ENCODE measurements around the gene MAST4.

The MAST4 gene

DNA sequence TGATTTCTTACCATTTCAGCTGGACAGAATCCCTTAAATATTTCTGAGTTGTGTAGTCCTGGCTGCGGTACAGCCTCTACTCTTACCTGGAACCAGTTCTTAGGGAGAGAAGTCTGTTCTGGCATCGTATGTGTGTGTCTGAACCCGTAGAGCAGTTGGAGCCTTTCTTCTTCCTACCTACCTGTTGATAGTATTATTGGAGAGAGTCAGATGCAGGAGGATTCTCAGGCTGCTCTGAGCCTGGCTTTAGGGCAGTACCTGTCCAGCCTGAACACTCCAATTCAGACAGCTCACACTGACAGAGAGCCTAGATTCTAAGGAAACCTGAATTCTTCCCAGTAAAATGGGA is 410.3 kb downstream of the MAST4 start:
- H3K36me3 ChIP-seq (ENCODE audit: control insufficient read depth in 5 of 5, insufficient read depth in 5 of 5, low read length in 5 of 5), result no peaks in the 10 kb centered on the region
- peak overlapping the region; percentile 51 to 79 (median 72) for H3K4me3 ChIP-seq (ENCODE audit: low read depth in 1 of 5, low read length in 5 of 5)
- H3K4me1 ChIP-seq (ENCODE audit: control insufficient read depth in 5 of 5, insufficient read depth in 5 of 5, low read length in 5 of 5), result peaks cover 0 to 83% (median 68%) of the 10 kb centered on the region in 5 donors
- no peaks in the 10 kb centered on the region for H3K9me3 ChIP-seq (ENCODE audit: control insufficient read depth in 5 of 5, low read length in 5 of 5)
- H3K27ac ChIP-seq (ENCODE audit: low read depth, low read length), result peak overlapping the region; percentile 90
- H3K9ac ChIP-seq (ENCODE audit: low read length in 5 of 5), result no peak overlapping the region
- H3K27me3 ChIP-seq (ENCODE audit: control insufficient read depth in 5 of 5, insufficient read depth in 4 of 5, low read length in 5 of 5), result no peaks in the 10 kb centered on the region

DNA sequence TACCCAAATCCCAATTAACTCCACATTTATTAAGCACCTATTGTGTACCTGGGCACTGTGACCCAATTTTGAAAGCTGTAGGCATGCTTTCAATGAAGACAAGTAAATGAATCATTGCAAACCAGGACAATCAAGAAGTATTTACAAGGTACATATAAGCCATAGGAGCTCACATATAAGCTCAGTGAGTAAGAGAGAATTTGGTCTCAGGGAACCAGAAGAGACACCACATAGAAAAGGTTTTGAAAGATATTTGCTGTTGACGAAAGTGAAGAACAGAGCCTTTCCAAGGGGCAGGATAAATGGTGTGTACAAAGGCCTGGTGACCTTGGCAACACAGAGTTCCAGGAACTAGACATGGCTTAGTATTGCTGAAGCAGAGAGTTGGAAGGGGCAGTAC is 412.8 kb downstream of the MAST4 start:
- H3K4me1 ChIP-seq (ENCODE audit: control insufficient read depth in 5 of 5, insufficient read depth in 5 of 5, low read length in 5 of 5), result peaks cover under 1 to 69% (median 58%) of the 10 kb centered on the region in 5 donors
- no peak overlapping the region for H3K4me3 ChIP-seq (ENCODE audit: low read depth in 1 of 5, low read length in 5 of 5)
- no peak overlapping the region for H3K27ac ChIP-seq (ENCODE audit: low read depth, low read length)
- H3K9me3 ChIP-seq (ENCODE audit: control insufficient read depth in 5 of 5, low read length in 5 of 5), result no peaks in the 10 kb centered on the region
- no peak overlapping the region for H3K9ac ChIP-seq (ENCODE audit: low read length in 5 of 5)
- no peaks in the 10 kb centered on the region for H3K36me3 ChIP-seq (ENCODE audit: control insufficient read depth in 5 of 5, insufficient read depth in 5 of 5, low read length in 5 of 5)
- no peaks in the 10 kb centered on the region for H3K27me3 ChIP-seq (ENCODE audit: control insufficient read depth in 5 of 5, insufficient read depth in 4 of 5, low read length in 5 of 5)

DNA sequence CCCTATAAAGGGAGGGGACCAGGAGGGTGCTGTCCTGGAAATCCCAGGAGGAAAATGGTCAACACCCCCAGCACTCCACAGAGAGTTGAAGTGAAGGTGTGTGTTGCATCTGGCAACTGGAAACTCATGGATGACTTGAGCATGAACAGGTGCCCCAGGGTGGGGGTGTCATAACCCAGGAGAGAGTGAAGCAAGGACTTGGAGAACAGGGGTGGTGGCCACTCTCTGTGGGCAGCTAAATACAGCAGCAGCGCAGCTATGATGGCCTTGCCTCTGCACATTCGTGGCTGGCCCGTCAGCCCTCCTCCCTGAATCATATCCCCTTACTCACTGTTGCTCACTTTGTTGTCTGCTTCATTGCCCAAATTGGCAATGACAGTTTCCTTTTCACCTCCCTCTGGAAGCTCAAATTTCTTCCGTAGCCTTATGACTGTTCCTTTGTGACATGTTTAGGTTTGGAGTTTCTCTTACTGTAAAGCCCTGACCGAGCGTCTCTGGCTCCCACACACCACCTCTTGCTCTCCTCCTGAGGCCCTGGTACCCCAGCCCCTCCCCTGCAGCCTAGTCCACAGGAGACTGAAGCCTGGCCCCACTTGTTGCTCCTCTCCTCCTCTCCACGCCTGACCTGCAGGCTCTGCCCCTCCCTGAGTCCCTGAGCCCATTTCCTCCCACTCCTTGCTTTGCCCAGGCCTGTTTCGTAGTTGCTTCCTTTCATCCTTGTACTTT is 414.7 kb downstream of the MAST4 start:
- Histone ChIP-seq H3K9me3 (ENCODE audit: control insufficient read depth in 5 of 5, low read length in 5 of 5) (no peaks in the 10 kb centered on the region), H3K27me3 (ENCODE audit: control insufficient read depth in 5 of 5, insufficient read depth in 4 of 5, low read length in 5 of 5) (no peaks in the 10 kb centered on the region), H3K36me3 (ENCODE audit: control insufficient read depth in 5 of 5, insufficient read depth in 5 of 5, low read length in 5 of 5) (no peaks in the 10 kb centered on the region), H3K4me3 (ENCODE audit: low read depth in 1 of 5, low read length in 5 of 5) (peak overlapping the region in 4 of 5 donors; percentile 2 to 28 (median 12)), H3K9ac (ENCODE audit: low read length in 5 of 5) (peak overlapping the region in 3 of 5 donors; percentile 8 to 31 (median 19)), H3K4me1 (ENCODE audit: control insufficient read depth in 5 of 5, insufficient read depth in 5 of 5, low read length in 5 of 5) (peaks cover 2 to 72% (median 61%) of the 10 kb centered on the region in 5 donors), H3K27ac (ENCODE audit: low read depth, low read length) (peak overlapping the region; percentile 95)

DNA sequence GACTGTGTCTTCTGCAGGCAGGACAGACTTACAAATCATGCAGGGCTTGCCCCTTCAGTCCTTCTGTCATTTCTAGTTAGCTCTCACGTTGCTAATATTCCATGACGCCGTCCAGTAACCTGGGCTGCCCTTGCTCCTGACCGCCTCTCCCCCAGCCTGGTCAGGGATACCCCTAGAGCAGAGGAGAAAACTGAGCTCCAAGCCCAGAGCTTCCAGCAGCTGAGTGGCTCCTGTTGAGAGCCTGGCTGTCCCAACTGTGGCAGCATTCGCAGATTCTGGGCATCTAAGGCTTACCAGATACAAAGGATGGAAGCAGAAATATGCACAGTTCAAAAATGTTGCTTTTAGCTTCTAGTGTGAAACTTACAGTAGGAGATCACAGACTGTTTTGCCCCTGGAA is 415.2 kb downstream of the MAST4 start:
- peak overlapping the region in 4 of 5 donors; percentile 2 to 28 (median 12) for H3K4me3 ChIP-seq (ENCODE audit: low read depth in 1 of 5, low read length in 5 of 5)
- H3K4me1 ChIP-seq (ENCODE audit: control insufficient read depth in 5 of 5, insufficient read depth in 5 of 5, low read length in 5 of 5), result peaks cover 2 to 70% (median 61%) of the 10 kb centered on the region in 5 donors
- peak overlapping the region; percentile 95 for H3K27ac ChIP-seq (ENCODE audit: low read depth, low read length)
- H3K9me3 ChIP-seq (ENCODE audit: control insufficient read depth in 5 of 5, low read length in 5 of 5), result no peaks in the 10 kb centered on the region
- H3K27me3 ChIP-seq (ENCODE audit: control insufficient read depth in 5 of 5, insufficient read depth in 4 of 5, low read length in 5 of 5), result no peaks in the 10 kb centered on the region
- peak overlapping the region in 3 of 5 donors; percentile 8 to 31 (median 19) for H3K9ac ChIP-seq (ENCODE audit: low read length in 5 of 5)
- H3K36me3 ChIP-seq (ENCODE audit: control insufficient read depth in 5 of 5, insufficient read depth in 5 of 5, low read length in 5 of 5), result no peaks in the 10 kb centered on the region

DNA sequence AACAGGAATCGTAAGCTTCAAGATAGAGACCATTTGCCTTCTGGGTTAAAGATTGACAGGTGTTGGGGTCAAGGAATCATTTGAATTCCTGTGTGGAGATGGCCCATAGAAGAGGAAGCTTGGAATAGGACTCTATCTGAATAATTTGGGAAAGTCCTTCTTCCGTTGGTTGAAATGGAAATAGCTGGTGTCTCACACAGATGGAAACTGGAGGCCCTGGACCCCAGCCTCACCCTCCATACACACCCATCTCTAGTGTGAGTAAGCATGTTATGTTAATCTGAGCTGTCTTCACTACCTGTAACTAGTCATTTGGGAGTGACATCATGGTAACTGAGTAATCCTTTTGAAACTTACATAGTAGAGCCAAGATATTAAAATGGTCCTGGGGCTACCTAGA is 416.0 kb downstream of the MAST4 start:
- no peaks in the 10 kb centered on the region for H3K36me3 ChIP-seq (ENCODE audit: control insufficient read depth in 5 of 5, insufficient read depth in 5 of 5, low read length in 5 of 5)
- H3K9ac ChIP-seq (ENCODE audit: low read length in 5 of 5), result no peak overlapping the region
- H3K4me3 ChIP-seq (ENCODE audit: low read depth in 1 of 5, low read length in 5 of 5), result no peak overlapping the region
- H3K27ac ChIP-seq (ENCODE audit: low read depth, low read length), result peak overlapping the region; percentile 95
- H3K9me3 ChIP-seq (ENCODE audit: control insufficient read depth in 5 of 5, low read length in 5 of 5), result no peaks in the 10 kb centered on the region
- peaks cover 2 to 67% (median 61%) of the 10 kb centered on the region in 5 donors for H3K4me1 ChIP-seq (ENCODE audit: control insufficient read depth in 5 of 5, insufficient read depth in 5 of 5, low read length in 5 of 5)
- no peaks in the 10 kb centered on the region for H3K27me3 ChIP-seq (ENCODE audit: control insufficient read depth in 5 of 5, insufficient read depth in 4 of 5, low read length in 5 of 5)

- H3K9ac ChIP-seq (ENCODE audit: low read length in 5 of 5), result no peak overlapping the region
- no peaks in the 10 kb centered on the region for H3K27me3 ChIP-seq (ENCODE audit: control insufficient read depth in 5 of 5, insufficient read depth in 4 of 5, low read length in 5 of 5)
- peak overlapping the region; percentile 95 for H3K27ac ChIP-seq (ENCODE audit: low read depth, low read length)
- H3K9me3 ChIP-seq (ENCODE audit: control insufficient read depth in 5 of 5, low read length in 5 of 5), result no peaks in the 10 kb centered on the region
- no peaks in the 10 kb centered on the region for H3K36me3 ChIP-seq (ENCODE audit: control insufficient read depth in 5 of 5, insufficient read depth in 5 of 5, low read length in 5 of 5)
- H3K4me3 ChIP-seq (ENCODE audit: low read depth in 1 of 5, low read length in 5 of 5), result no peak overlapping the region
- H3K4me1 ChIP-seq (ENCODE audit: control insufficient read depth in 5 of 5, insufficient read depth in 5 of 5, low read length in 5 of 5), result peaks cover 2 to 60% (median 55%) of the 10 kb centered on the region in 5 donors
Measured at GRCh38 chr5:67013719-67014118, 417.5 kb downstream of the MAST4 start.

DNA sequence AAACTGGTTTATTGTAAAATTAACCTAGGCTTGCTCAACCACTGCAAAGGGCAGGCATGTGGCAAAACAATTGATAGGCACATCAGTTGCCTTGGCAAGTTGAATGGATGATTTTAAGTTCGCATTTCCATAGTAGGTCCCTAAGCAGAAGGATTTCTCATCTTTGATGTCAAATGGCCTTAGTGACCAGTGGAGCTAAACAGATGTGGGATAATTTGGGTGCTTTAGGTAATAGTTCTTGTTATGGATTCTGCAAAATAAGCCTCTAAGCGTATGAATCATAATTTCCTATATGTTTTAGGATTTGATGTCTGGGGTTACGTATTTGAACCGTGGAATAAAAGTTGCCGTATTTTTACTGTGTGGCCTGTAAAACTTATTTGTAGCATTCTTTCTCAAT is 418.0 kb downstream of the MAST4 start:
- Histone ChIP-seq H3K9me3 (ENCODE audit: control insufficient read depth in 5 of 5, low read length in 5 of 5) (no peaks in the 10 kb centered on the region), H3K27me3 (ENCODE audit: control insufficient read depth in 5 of 5, insufficient read depth in 4 of 5, low read length in 5 of 5) (no peaks in the 10 kb centered on the region), H3K9ac (ENCODE audit: low read length in 5 of 5) (peak overlapping the region in 3 of 5 donors; percentile 31 to 89 (median 71)), H3K4me3 (ENCODE audit: low read depth in 1 of 5, low read length in 5 of 5) (no peak overlapping the region), H3K4me1 (ENCODE audit: control insufficient read depth in 5 of 5, insufficient read depth in 5 of 5, low read length in 5 of 5) (peaks cover 2 to 58% (median 52%) of the 10 kb centered on the region in 5 donors), H3K27ac (ENCODE audit: low read depth, low read length) (peak overlapping the region; percentile 95), H3K36me3 (ENCODE audit: control insufficient read depth in 5 of 5, insufficient read depth in 5 of 5, low read length in 5 of 5) (no peaks in the 10 kb centered on the region)

DNA sequence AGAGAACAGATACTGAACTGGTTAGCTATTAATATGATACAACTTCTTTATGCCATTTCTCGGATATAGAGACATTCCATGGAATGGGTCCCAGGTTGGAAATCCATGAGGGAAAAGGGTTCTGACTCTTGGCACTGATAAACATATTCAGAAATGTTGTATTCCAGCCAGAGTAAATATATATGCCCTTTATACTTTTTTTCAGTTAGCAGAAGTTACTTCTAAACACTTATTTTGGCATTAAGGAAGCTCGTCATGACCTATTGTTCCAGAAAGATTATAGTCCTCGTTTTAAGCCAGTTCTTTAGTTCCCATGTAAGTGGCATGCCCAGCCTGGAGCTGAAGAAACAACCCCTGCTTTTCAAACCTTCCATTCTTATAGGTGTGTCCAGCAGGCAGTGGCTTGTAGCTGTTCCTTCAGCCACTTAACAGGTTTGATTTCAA is 418.8 kb downstream of the MAST4 start:
- peak overlapping the region; percentile 95 for H3K27ac ChIP-seq (ENCODE audit: low read depth, low read length)
- no peaks in the 10 kb centered on the region for H3K9me3 ChIP-seq (ENCODE audit: control insufficient read depth in 5 of 5, low read length in 5 of 5)
- peaks cover 2 to 61% (median 55%) of the 10 kb centered on the region in 5 donors for H3K4me1 ChIP-seq (ENCODE audit: control insufficient read depth in 5 of 5, insufficient read depth in 5 of 5, low read length in 5 of 5)
- peak overlapping the region; percentile 51 to 89 (median 74) for H3K9ac ChIP-seq (ENCODE audit: low read length in 5 of 5)
- H3K36me3 ChIP-seq (ENCODE audit: control insufficient read depth in 5 of 5, insufficient read depth in 5 of 5, low read length in 5 of 5), result no peaks in the 10 kb centered on the region
- peak overlapping the region; percentile 23 to 72 (median 60) for H3K4me3 ChIP-seq (ENCODE audit: low read depth in 1 of 5, low read length in 5 of 5)
- H3K27me3 ChIP-seq (ENCODE audit: control insufficient read depth in 5 of 5, insufficient read depth in 4 of 5, low read length in 5 of 5), result no peaks in the 10 kb centered on the region

- H3K9me3 ChIP-seq (ENCODE audit: control insufficient read depth in 5 of 5, low read length in 5 of 5), result no peaks in the 10 kb centered on the region
- H3K27ac ChIP-seq (ENCODE audit: low read depth, low read length), result peak overlapping the region; percentile 95
- H3K36me3 ChIP-seq (ENCODE audit: control insufficient read depth in 5 of 5, insufficient read depth in 5 of 5, low read length in 5 of 5), result no peaks in the 10 kb centered on the region
- peaks cover 2 to 65% (median 56%) of the 10 kb centered on the region in 5 donors for H3K4me1 ChIP-seq (ENCODE audit: control insufficient read depth in 5 of 5, insufficient read depth in 5 of 5, low read length in 5 of 5)
- H3K4me3 ChIP-seq (ENCODE audit: low read depth in 1 of 5, low read length in 5 of 5), result peak overlapping the region; percentile 23 to 72 (median 60)
- no peaks in the 10 kb centered on the region for H3K27me3 ChIP-seq (ENCODE audit: control insufficient read depth in 5 of 5, insufficient read depth in 4 of 5, low read length in 5 of 5)
- peak overlapping the region; percentile 51 to 89 (median 74) for H3K9ac ChIP-seq (ENCODE audit: low read length in 5 of 5)
Measured at GRCh38 chr5:67015541-67016191, 419.5 kb downstream of the MAST4 start.
